ENCODE results near the gene TRIM22.

GRCh38 chr11:5690216-5690615 lies 626 bp downstream of the TRIM22 start:
- TF ChIP-seq POLR2A (IDR thresholded peaks at IDR 0.05; ENCODE audit: low read depth) (no peak), CTCF (IDR thresholded peaks at IDR 0.05) (no peak)

Data from esophagus muscularis mucosa (tissue), 3 donors.